Activated T-helper 2 cell treated with anti-CD3 and anti-CD28 coated beads, Interferon-gamma antibody, Interleukin-2, Interleukin-4, amounts not matched to agents 10 μg/mL and 5 μg/mL and 100 μg/mL, durations not matched to agents 14 hours and 24 hours and 36 hours (primary cell): ENCODE data around the gene KRTAP4-9. TPM values are rescaled to one million over a fixed set of nuclear protein-coding genes. Genes with fewer than 3 reads are reported as not detected.
"Not testable (repeated sequence)": the region's sequence is repeated elsewhere in the genome, so short reads cannot be mapped to it uniquely, and the experiment has no call there.

ENCODE experiments used
- DNase-seq: peaks from one replicate; pipeline ENCODE4 v3.0.0; 2021; ENCODE audit warnings: low spot score
- H3K27ac Mint-ChIP-seq: one replicate; pipeline ENCODE4 v1.8.0; 2021; ENCODE audit warnings: mixed read lengths
- H3K27me3 Mint-ChIP-seq: one replicate; pipeline ENCODE4 v1.8.0; 2021; ENCODE audit warnings: low read depth, mixed read lengths
- H3K36me3 Mint-ChIP-seq: one replicate; pipeline ENCODE4 v1.8.0; 2021; ENCODE audit warnings: low read depth, mixed read lengths
- H3K4me1 Mint-ChIP-seq: one replicate; pipeline ENCODE4 v1.8.0; 2021; ENCODE audit warnings: low read depth, mixed read lengths
- H3K4me3 Mint-ChIP-seq: one replicate; pipeline ENCODE4 v1.8.0; 2021; ENCODE audit warnings: low read depth, mild to moderate bottlenecking, moderate library complexity, mixed read lengths
- H3K9me3 Mint-ChIP-seq: one replicate; pipeline ENCODE4 v1.8.0; 2021; ENCODE audit warnings: mixed read lengths
- intact Hi-C: fragments of 100-400 bp; cut with micrococcal nuclease; formaldehyde crosslinking; loops from one replicate; pipeline ENCODE4 v1.15.1; 2023
- total RNA-seq: library from RNA; stranded (reverse); gene quantifications from 2 replicates; pipeline ENCODE4 v1.2.3, GENCODE V29; 2022

Gene KRTAP4-9
- total RNA-seq, 1 donor from 2014 or later = not detected

DNA sequence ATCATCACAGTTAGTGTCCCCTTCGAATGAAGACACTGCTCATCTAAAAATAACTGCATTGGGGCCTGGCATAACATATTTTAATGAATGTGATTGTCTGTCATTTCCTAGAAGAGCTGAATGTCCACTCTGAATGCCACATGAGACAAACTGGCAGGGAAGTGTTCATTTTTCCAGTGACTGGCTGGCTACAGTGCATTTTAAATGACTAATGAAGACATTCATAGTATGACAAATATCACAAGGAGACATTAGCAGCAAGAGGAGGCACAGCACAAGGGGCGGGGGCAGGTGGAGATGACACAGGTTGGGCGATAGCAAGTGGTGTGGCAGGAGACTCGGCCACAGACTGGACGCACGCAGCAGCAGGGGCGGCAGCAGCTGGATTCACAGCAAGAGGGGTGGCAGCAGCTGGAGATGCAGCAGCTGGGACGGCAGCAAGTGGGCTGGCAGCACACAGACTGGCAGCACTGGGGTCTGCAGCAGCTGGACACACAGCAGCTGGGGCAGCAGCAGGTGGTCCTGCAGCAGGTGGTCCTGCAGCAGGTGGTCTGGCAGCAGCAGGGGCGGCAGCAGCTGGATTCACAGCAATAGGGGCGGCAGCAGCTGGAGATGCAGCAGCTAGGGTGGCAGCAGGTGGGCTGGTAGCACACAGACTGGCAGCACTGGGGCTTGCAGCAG is 43.9 kb downstream of the KRTAP4-9 start:
- H3K27ac Mint-ChIP-seq, H3K36me3 Mint-ChIP-seq, DNase-seq, H3K9me3 Mint-ChIP-seq, H3K4me3 Mint-ChIP-seq, H3K27me3 Mint-ChIP-seq, H3K4me1 Mint-ChIP-seq, intact Hi-C loops: not testable (repeated sequence)

DNA sequence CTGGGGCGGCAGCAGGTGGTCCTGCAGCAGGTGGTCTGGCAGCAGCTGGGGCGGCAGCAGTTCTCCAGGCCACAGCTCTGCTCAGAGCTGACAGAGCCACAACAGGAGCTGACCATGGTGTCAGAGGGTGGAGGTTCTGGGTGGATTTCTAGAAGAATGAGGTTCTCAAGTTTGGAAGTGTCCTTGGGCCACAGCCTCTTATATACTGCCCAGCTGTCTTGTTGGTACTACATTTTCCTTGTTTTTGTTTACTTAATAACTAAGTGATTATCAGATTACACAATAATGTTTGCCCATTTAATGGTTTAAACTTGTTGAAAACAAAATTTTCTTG is 44.4 kb downstream of the KRTAP4-9 start, which contains the start of gene KRTAP4-5:
KRTAP4-5 (minus strand) TSS at position 174 of the 334 bp plus-strand sequence; CDS start at position 116, 58 bp downstream.
- no peak within 1 kb of the TSS for H3K27ac Mint-ChIP-seq
- peaks cover 3% of the 10 kb centered on the region for H3K9me3 Mint-ChIP-seq
- H3K36me3 Mint-ChIP-seq = no peaks in the 10 kb centered on the region
- DNase-seq = no peak
- intact Hi-C loops = no loop called here
- H3K4me1 Mint-ChIP-seq = no peaks in the 10 kb centered on the region
- H3K4me3 Mint-ChIP-seq = no peak within 1 kb of the TSS
- H3K27me3 Mint-ChIP-seq = peaks cover 8% of the 10 kb centered on the region

DNA sequence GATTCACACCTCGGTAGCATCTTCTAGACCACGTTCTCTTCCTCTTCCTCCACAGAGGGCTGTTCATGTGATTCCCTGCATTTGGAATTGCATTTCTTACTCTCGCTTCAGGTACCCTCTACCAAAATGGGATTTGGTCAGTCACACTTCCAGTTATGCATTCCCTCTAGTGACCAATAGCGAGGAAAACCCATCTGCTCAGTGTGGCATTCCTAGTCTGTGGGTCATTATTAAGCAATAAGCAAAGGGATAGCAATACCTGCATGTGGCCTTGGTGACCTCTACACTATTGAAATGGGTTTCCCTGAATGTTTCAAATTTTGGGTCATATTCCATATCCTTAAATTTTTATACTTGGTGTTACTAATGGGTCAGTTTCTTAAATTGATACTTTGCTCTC is 44.8 kb downstream of the KRTAP4-9 start:
- Mint-ChIP-seq H3K27ac (no peak overlapping the region), H3K4me1 (no peaks in the 10 kb centered on the region), H3K9me3 (peaks cover 2% of the 10 kb centered on the region), H3K27me3 (peaks cover 8% of the 10 kb centered on the region), H3K36me3 (no peaks in the 10 kb centered on the region), H3K4me3 (no peak overlapping the region)
- intact Hi-C loops = no loop called here
- DNase-seq = no peak

DNA sequence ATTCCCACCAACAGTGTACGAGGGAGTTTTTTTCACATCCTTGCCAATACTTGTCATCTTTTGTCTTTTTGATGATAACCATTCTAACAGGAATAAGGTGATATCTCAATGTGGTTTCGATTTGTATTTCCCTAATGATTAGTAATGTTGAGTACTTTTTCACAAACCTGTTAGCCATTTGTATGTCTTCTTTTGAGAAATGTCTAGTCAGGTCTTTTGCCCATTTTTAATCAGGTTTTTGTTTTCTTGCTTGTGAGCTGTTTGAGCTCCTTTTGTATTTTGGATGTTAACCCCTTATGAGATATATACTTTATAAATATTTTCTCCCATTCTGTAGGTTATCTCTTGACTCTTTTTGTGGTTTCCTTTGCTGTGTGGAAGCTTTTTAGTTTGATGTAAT is 46.3 kb downstream of the KRTAP4-9 start:
- no peaks in the 10 kb centered on the region for H3K36me3 Mint-ChIP-seq
- no peaks in the 10 kb centered on the region for H3K9me3 Mint-ChIP-seq
- DNase-seq = no peak
- peaks cover 12% of the 10 kb centered on the region for H3K27me3 Mint-ChIP-seq
- intact Hi-C loops = no loop called here
- H3K27ac Mint-ChIP-seq = no peak overlapping the region
- H3K4me3 Mint-ChIP-seq = no peak overlapping the region
- no peaks in the 10 kb centered on the region for H3K4me1 Mint-ChIP-seq

DNA sequence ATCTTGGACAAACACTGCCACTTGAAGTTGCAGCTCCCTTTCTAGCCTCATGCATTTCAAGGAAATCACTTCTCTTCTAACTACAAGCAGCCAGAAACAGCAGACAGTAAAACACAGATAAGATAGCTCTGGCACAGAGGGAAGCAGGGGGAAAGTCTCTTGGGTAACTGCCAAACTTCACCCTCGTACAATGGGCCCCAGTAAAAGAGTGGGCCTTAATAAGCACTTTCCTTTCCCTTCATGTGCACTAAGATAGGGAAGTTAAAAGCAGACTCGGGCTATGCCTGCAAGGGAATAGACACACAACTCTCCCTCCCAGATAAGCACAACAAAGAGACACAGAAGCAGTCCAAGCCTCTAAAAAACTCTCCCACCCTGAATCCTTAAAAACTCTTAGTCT is 48.7 kb downstream of the KRTAP4-9 start:
- Mint-ChIP-seq H3K4me1 (no peaks in the 10 kb centered on the region), H3K27ac (no peak overlapping the region), H3K36me3 (no peaks in the 10 kb centered on the region), H3K27me3 (peaks cover 15% of the 10 kb centered on the region), H3K9me3 (no peaks in the 10 kb centered on the region), H3K4me3 (no peak overlapping the region)
- no peak for DNase-seq
- intact Hi-C loops = no loop called here

Other genes with a start within 250 kb of the KRTAP4-9 start
- not detected in 2 replicates for gene KRT12, start 238.2 kb upstream of the KRTAP4-9 start, total RNA-seq
- not detected in 2 replicates for gene KRT20, start 220.1 kb upstream of the KRTAP4-9 start, total RNA-seq
- gene KRT23, start 167.7 kb upstream of the KRTAP4-9 start, total RNA-seq = not detected in 2 replicates
- gene KRT39, start 138.4 kb upstream of the KRTAP4-9 start, total RNA-seq = not detected in 2 replicates
- gene KRT40, start 121.1 kb upstream of the KRTAP4-9 start, total RNA-seq = not detected in 2 replicates
- not detected in 2 replicates for gene KRTAP3-3, start 111.2 kb upstream of the KRTAP4-9 start, total RNA-seq
- not detected in 2 replicates for gene KRTAP3-2, start 105.5 kb upstream of the KRTAP4-9 start, total RNA-seq
- not detected in 2 replicates for gene KRTAP3-1, start 96.3 kb upstream of the KRTAP4-9 start, total RNA-seq
- not detected in 2 replicates for gene KRTAP1-5, start 78.2 kb upstream of the KRTAP4-9 start, total RNA-seq
- not detected in 2 replicates for gene KRTAP1-4, start 75.2 kb upstream of the KRTAP4-9 start, total RNA-seq
- not detected in 2 replicates for gene KRTAP1-3, start 70.5 kb upstream of the KRTAP4-9 start, total RNA-seq
- not detected in 2 replicates for gene KRTAP1-1, start 63.9 kb upstream of the KRTAP4-9 start, total RNA-seq
- gene KRTAP2-1, start 58.1 kb upstream of the KRTAP4-9 start, total RNA-seq = not detected in 2 replicates
- not detected in 2 replicates for gene KRTAP2-2, start 50.2 kb upstream of the KRTAP4-9 start, total RNA-seq
- not detected in 2 replicates for gene KRTAP2-3, start 45.3 kb upstream of the KRTAP4-9 start, total RNA-seq
- gene KRTAP2-4, start 39.5 kb upstream of the KRTAP4-9 start, total RNA-seq = not detected in 2 replicates
- not detected in 2 replicates for gene KRTAP4-7, start 21.2 kb upstream of the KRTAP4-9 start, total RNA-seq
- gene KRTAP4-8, start 7.2 kb upstream of the KRTAP4-9 start, total RNA-seq = not detected in 2 replicates
- not detected in 2 replicates for gene KRTAP4-16, start 3.2 kb upstream of the KRTAP4-9 start, total RNA-seq
- gene KRTAP4-11, start 13.0 kb downstream of the KRTAP4-9 start, total RNA-seq = not detected in 2 replicates
- not detected in 2 replicates for gene KRTAP4-12, start 18.8 kb downstream of the KRTAP4-9 start, total RNA-seq
- not detected in 2 replicates for gene KRTAP4-6, start 35.2 kb downstream of the KRTAP4-9 start, total RNA-seq
- gene KRTAP4-5, start 44.4 kb downstream of the KRTAP4-9 start, total RNA-seq = not detected in 2 replicates
- not detected in 2 replicates for gene KRTAP4-4, start 55.4 kb downstream of the KRTAP4-9 start, total RNA-seq
- not detected in 2 replicates for gene KRTAP4-3, start 62.8 kb downstream of the KRTAP4-9 start, total RNA-seq
- not detected in 2 replicates for gene KRTAP4-2, start 72.8 kb downstream of the KRTAP4-9 start, total RNA-seq
- gene KRTAP4-1, start 79.5 kb downstream of the KRTAP4-9 start, total RNA-seq = not detected in 2 replicates
- not detected in 2 replicates for gene KRTAP9-1, start 84.5 kb downstream of the KRTAP4-9 start, total RNA-seq
- not detected in 2 replicates for gene KRTAP9-2, start 121.3 kb downstream of the KRTAP4-9 start, total RNA-seq
- not detected in 2 replicates for gene KRTAP9-3, start 127.1 kb downstream of the KRTAP4-9 start, total RNA-seq
- gene KRTAP9-8, start 132.6 kb downstream of the KRTAP4-9 start, total RNA-seq = not detected in 2 replicates
- gene KRTAP9-4, start 144.3 kb downstream of the KRTAP4-9 start, total RNA-seq = not detected in 2 replicates
- gene KRTAP9-9, start 150.0 kb downstream of the KRTAP4-9 start, total RNA-seq = not detected in 2 replicates
- gene KRTAP9-6, start 160.0 kb downstream of the KRTAP4-9 start, total RNA-seq = not detected in 2 replicates
- gene KRTAP9-7, start 170.3 kb downstream of the KRTAP4-9 start, total RNA-seq = not detected in 2 replicates
- gene KRTAP29-1, start 197.5 kb downstream of the KRTAP4-9 start, total RNA-seq = not detected in 2 replicates
- not detected in 2 replicates for gene KRTAP16-1, start 203.9 kb downstream of the KRTAP4-9 start, total RNA-seq
- not detected in 2 replicates for gene KRTAP17-1, start 210.3 kb downstream of the KRTAP4-9 start, total RNA-seq
- not detected in 2 replicates for gene KRT33A, start 245.4 kb downstream of the KRTAP4-9 start, total RNA-seq